HG03521 (cell line): Measurements from ENCODE around the gene LRTM2.
"Not testable (repeated sequence)": the region's sequence is repeated elsewhere in the genome, so short reads cannot be mapped to it uniquely, and the experiment has no call there.

ENCODE experiments used
- ATAC-seq: cut with Tn5 transposase; IDR thresholded peaks from one replicate; pipeline ENCODE4 v1.9.1; 2021; ENCODE audit warnings: mild to moderate bottlenecking, moderate library complexity; ENCODE audit not compliant: unreplicated experiment

Gene LRTM2

GRCh38 chr12:1810201-1810930 lies 10.0 kb upstream of the LRTM2 start:
- no peak for ATAC-seq

GRCh38 chr12:1810931-1811280 lies 9.5 kb upstream of the LRTM2 start:
- no peak for ATAC-seq

- ATAC-seq = no peak
Measured at GRCh38 chr12:1811281-1811947, 9.0 kb upstream of the LRTM2 start.

- ATAC-seq = no peak
Measured at GRCh38 chr12:1811948-1812291, 8.4 kb upstream of the LRTM2 start.

- ATAC-seq = no peak
Measured at GRCh38 chr12:1812650-1813302, 7.6 kb upstream of the LRTM2 start.

DNA sequence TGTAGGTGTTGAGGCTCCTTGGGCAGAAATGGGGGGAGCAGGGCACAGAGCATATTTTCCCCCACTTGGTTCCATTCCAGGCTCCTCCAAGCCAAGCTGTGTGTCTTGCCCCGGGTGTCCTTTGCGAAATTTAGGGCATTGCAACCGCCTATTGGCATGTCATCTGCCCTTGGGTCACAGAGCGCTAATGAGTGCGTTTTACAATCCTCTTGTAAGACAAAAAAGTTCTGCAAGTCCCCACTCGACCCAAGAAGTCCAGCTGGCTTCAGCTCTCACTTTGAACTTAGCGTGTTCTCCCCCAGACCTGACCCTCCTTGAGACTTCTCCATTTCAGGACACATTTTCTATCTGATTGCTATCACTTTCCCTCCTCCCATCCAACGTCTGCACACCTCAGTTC lies 6.1 kb upstream of the LRTM2 start:
- no peak for ATAC-seq

GRCh38 chr12:1815108-1815507 lies 5.3 kb upstream of the LRTM2 start:
- no peak for ATAC-seq

GRCh38 chr12:1815814-1816729 lies 4.3 kb upstream of the LRTM2 start:
- no peak for ATAC-seq

- no peak for ATAC-seq
Measured at GRCh38 chr12:1816730-1817348, 3.5 kb upstream of the LRTM2 start.

- not testable (repeated sequence) for ATAC-seq
Measured at GRCh38 chr12:1817928-1818327, 2.4 kb upstream of the LRTM2 start.

DNA sequence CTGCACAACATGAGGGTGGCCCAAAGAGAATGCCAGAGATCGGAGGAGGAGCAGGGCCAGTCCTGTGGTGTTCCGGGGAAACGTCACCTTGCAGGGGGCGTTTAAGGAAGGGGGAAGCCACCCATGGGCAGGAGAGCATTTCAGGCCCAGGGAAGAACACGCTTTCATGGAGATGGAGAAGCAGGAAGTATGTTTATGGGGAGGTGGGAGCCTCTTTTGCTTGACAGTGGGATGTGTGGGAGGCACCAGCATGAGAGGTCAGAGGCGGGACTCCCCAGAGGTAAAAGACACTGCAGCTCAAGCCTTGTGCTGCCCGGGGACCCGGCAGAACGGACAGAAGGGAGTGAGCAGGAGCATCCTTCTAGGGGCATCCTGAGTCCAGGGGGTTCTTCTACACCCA lies 1.3 kb upstream of the LRTM2 start:
- no peak for ATAC-seq

GRCh38 chr12:1819571-1819970 lies 794 bp upstream of the LRTM2 start:
- no peak for ATAC-seq

- no peak for ATAC-seq
Measured at GRCh38 chr12:1820896-1821291, 529 bp downstream of the LRTM2 start.

DNA sequence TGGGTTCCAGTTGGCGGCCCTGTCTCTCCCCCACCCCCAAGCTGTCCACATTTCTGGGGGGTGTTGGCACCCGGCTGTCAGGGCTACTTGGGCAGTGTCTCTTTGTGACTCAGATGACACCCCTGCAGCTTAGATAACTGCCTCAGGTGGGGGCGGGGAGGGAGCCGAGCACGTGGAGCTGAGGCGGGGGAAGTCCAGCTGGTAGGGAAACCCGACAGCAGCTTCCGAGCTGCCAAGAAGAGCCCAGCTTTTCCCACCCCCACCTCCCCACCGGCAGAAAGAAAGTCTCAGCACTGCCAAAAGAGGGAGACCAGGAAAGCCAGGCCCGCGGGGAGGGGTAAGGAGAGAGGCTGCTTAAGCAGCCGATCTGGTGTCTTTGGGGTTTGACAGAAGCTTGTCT lies 1.4 kb downstream of the LRTM2 start:
- ATAC-seq = no peak

GRCh38 chr12:1822699-1823098 lies 2.3 kb downstream of the LRTM2 start:
- no peak for ATAC-seq

DNA sequence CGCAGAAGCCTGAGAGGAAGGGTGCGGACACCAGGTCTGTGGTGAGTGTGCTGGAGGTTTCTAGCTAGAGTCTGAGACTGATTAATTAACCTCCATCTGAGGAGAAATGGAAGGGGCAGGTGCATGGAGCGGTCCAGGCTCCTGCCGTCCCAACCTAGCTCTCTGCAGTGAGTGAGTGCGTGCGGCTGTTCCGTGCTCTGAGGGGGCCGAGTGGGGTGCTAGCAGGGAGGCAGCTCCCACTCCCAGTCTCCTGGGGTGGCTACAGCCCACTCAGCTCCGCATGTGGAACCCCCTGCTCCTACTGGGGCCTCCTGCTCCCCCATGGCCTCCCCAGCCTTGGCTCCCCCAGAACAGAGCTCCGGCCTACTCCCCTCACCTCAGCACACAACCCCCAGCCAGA lies 2.9 kb downstream of the LRTM2 start:
- ATAC-seq = no peak

GRCh38 chr12:1825382-1826102 lies 5.2 kb downstream of the LRTM2 start:
- no peak for ATAC-seq

DNA sequence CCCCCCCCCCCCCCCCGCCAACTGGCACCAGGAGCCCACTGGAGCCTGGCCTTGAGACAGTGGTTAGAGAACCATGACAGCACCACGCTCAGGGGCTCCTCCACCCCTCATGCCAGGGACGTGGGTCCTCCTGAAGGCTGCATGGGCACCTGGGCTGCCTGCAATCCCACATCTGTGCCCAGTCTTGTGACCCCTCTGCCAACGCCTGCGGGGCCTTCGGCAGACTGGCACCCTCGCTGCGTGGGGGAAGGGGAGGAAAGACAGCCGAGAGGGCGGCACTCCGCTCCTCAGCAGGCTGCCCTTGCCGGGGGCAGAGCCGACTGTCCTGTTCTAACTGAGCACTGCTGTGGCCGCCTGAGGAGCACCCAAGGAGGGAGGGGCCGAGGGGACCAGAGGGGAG lies 6.0 kb downstream of the LRTM2 start:
- ATAC-seq = no peak

- no peak for ATAC-seq
Measured at GRCh38 chr12:1826867-1827705, 6.7 kb downstream of the LRTM2 start.
